GM23338 (cell line): ENCODE data around the gene ADSL. TPM values are rescaled to one million over a fixed set of nuclear protein-coding genes. Genes with fewer than 3 reads are reported as not detected.

ENCODE experiments used
- ATAC-seq: fragments of 200-7000 bp; cut with Tn5 transposase; 3 replicates; pipeline ENCODE4 v1.9.1; 2020
- DNase-seq: peaks from one replicate; pipeline ENCODE4 v3.0.0-alpha.2; 2015; ENCODE audit warnings: low spot score
- H2AFZ ChIP-seq: fragments of 200-600 bp; sonication (generic); 2 replicates; pipeline ENCODE4 v1.8.0; 2016; ENCODE audit warnings: antibody characterized with exemption, mild to moderate bottlenecking, moderate library complexity
- H3F3A ChIP-seq: fragments of 200-600 bp; sonication (generic); replicated peaks from 2 replicates; pipeline ENCODE4 v1.8.0; 2017; ENCODE audit warnings: antibody characterized with exemption, mixed run types, low read depth
- H3K27ac ChIP-seq: fragments of 200-600 bp; sonication (generic); 2 replicates; pipeline ENCODE4 v1.6.1; 2016; ENCODE audit warnings: low read depth
- H3K27me3 ChIP-seq: fragments of 200-600 bp; sonication (generic); 2 replicates; pipeline ENCODE4 v1.8.0; 2016; ENCODE audit warnings: mild to moderate bottlenecking, mixed run types, moderate library complexity; ENCODE audit not compliant: insufficient read depth
- H3K36me3 ChIP-seq: fragments of 200-600 bp; sonication (generic); 2 replicates; pipeline ENCODE4 v1.8.0; 2016; ENCODE audit warnings: mild to moderate bottlenecking; ENCODE audit not compliant: insufficient read depth
- H3K4me1 ChIP-seq: fragments of 200-600 bp; sonication (generic); 2 replicates; pipeline ENCODE4 v1.8.0; 2016; ENCODE audit warnings: mild to moderate bottlenecking, moderate library complexity; ENCODE audit not compliant: insufficient read depth
- H3K4me2 ChIP-seq: fragments of 200-600 bp; sonication (generic); 2 replicates; pipeline ENCODE4 v1.7.1; 2017; ENCODE audit warnings: mixed run types
- H3K4me3 ChIP-seq: fragments of 200-600 bp; sonication (generic); 2 replicates; pipeline ENCODE4 v1.6.1; 2016; ENCODE audit warnings: mixed run types
- H3K79me2 ChIP-seq: fragments of 200-600 bp; sonication (generic); replicated peaks from 2 replicates; pipeline ENCODE4 v1.8.0; 2017; ENCODE audit warnings: mild to moderate bottlenecking; ENCODE audit not compliant: insufficient read depth
- H3K9me2 ChIP-seq: fragments of 200-600 bp; sonication (generic); 2 replicates; pipeline ENCODE4 v1.8.0; 2017; ENCODE audit not compliant: insufficient read depth
- H4K20me1 ChIP-seq: fragments of 200-600 bp; sonication (generic); replicated peaks from 2 replicates; pipeline ENCODE4 v1.8.0; 2017; ENCODE audit warnings: mild to moderate bottlenecking; ENCODE audit not compliant: insufficient read depth
- H3K27ac Mint-ChIP-seq: 2 replicates; pipeline ENCODE4 v1.8.0; 2020; ENCODE audit warnings: inconsistent platforms, mild to moderate bottlenecking, moderate library complexity, mixed read lengths
- H3K27me3 Mint-ChIP-seq: 3 replicates; pipeline ENCODE4 v1.8.0; 2022; ENCODE audit warnings: low read depth, mild to moderate bottlenecking, moderate library complexity, mixed read lengths, inconsistent platforms; ENCODE audit not compliant: insufficient read depth, poor library complexity
- H3K36me3 Mint-ChIP-seq: 3 replicates; pipeline ENCODE4 v1.8.0; 2021; ENCODE audit warnings: low read depth, mild to moderate bottlenecking, inconsistent platforms, moderate library complexity, mixed read lengths
- H3K4me1 Mint-ChIP-seq: 3 replicates; pipeline ENCODE4 v1.8.0; 2020; ENCODE audit warnings: mild to moderate bottlenecking, inconsistent platforms, mixed read lengths
- H3K4me3 Mint-ChIP-seq: 3 replicates; pipeline ENCODE4 v1.8.0; 2021; ENCODE audit warnings: moderate library complexity, mild to moderate bottlenecking, inconsistent platforms, mixed read lengths
- H3K9me3 Mint-ChIP-seq: 3 replicates; pipeline ENCODE4 v1.8.0; 2020; ENCODE audit warnings: moderate library complexity, mild to moderate bottlenecking, inconsistent platforms, mixed read lengths
- CREB1 ChIP-seq: fragments of 250-450 bp; sonication (Bioruptor Pico); IDR thresholded peaks from 2 replicates; pipeline ENCODE4 v1.5.0; 2020; ENCODE audit warnings: low read depth, mild to moderate bottlenecking, moderate library complexity
- EZH2 ChIP-seq: fragments of 200-600 bp; sonication (generic); IDR thresholded peaks from one replicate; pipeline ENCODE4 v1.8.0; 2017; ENCODE audit warnings: antibody characterized with exemption, mild to moderate bottlenecking, low read depth; ENCODE audit not compliant: unreplicated experiment
- EZH2phosphoT487 ChIP-seq: fragments of 200-600 bp; sonication (generic); IDR thresholded peaks from one replicate; pipeline ENCODE4 v1.8.1; 2018; ENCODE audit warnings: antibody characterized with exemption; ENCODE audit not compliant: unreplicated experiment
- NANOG ChIP-seq: IDR thresholded peaks from 2 replicates; pipeline ENCODE4 v1.6.1; 2016; ENCODE audit warnings: antibody characterized with exemption, borderline replicate concordance
- POLR2AphosphoS5 ChIP-seq: IDR thresholded peaks from 2 replicates; pipeline ENCODE4 v1.6.1; 2016; ENCODE audit warnings: antibody characterized with exemption, low read depth
- REST ChIP-seq: IDR thresholded peaks from one replicate; pipeline ENCODE4 v1.6.1; 2018; ENCODE audit warnings: antibody characterized with exemption; ENCODE audit not compliant: unreplicated experiment
- STAT1 ChIP-seq: IDR thresholded peaks from one replicate; pipeline ENCODE4 v1.6.1; 2016; ENCODE audit warnings: antibody characterized with exemption; ENCODE audit not compliant: unreplicated experiment
- ZNF114 ChIP-seq: fragments of 250-450 bp; sonication (Bioruptor Pico); IDR thresholded peaks from 2 replicates; pipeline ENCODE4 v1.5.0; 2020; ENCODE audit warnings: mild to moderate bottlenecking, moderate library complexity
- polyA plus RNA-seq: library from polyadenylated mRNA; unstranded; fragments of >200 nt; fragmentation: Nextera tagmentation; extraction: Ambion mirVana; gene quantifications from 2 replicates; pipeline ENCODE4 v1.2.1, GENCODE V29; 2016
- total RNA-seq: library from RNA; depleted of rRNA; stranded (reverse); fragments of >200 nt; shearing (Covaris generic); gene quantifications from 2 replicates; pipeline ENCODE4 v1.2.3, GENCODE V29; 2014
- TF ChIP-seq, protein P1 (sequence below): IDR thresholded peaks from 2 replicates; pipeline ENCODE4 v1.6.1; 2016; ENCODE audit warnings: antibody characterized with exemption

The ADSL gene
- total and polyA plus RNA-seq, 2 experiments from 2014 or later = 120 to 232 TPM

DNA sequence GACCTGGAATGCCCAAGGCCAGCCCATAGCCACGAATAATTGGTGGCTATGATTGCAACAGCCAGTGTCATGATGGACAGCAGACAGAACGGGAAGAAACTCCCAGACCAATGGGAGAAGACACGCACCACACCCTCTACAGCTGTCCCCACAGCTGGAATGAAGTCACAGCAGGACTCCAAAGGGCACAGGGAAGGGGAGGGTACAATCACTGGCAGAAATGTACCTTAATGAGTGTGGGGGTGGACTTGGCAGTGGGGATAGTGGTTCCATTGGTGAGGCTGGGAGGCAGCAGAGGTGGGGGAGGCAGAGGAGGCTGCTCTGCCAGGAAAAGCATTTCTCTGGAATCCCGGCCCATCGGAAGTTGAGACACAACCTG, 77.0 kb downstream of the ADSL start (continued):
- TF ChIP-seq CREB1 (CRISPR knock-in tag) = no peak
- TF ChIP-seq ZNF114 (CRISPR knock-in tag) = no peak
- TF ChIP-seq STAT1 = no peak

GRCh38 chr22:40423882-40424640, 77.8 kb downstream of the ADSL start:
- DNase-seq (no peak), ATAC-seq (no peak)
- Histone ChIP-seq H3K27me3 (no peaks in the 10 kb centered on the region), H3K36me3 (no peaks in the 10 kb centered on the region), H3K9me2 (no peaks in the 10 kb centered on the region), H3K4me1 (no peaks in the 10 kb centered on the region), H4K20me1 (0 out of 2 replicates have a peak, but pooled peaks cover 4% of the 10 kb centered on the region), H2AFZ (no peak overlapping the region), H3F3A (no peaks in the 10 kb centered on the region), H3K79me2 (no peaks in the 10 kb centered on the region), H3K4me2 (no peak overlapping the region), H3K27ac (0 out of 2 replicates have a peak overlapping the region, but pooled peaks have one; percentile 39), H3K4me3 (no peak overlapping the region)
- Mint-ChIP-seq H3K9me3 (no peaks in the 10 kb centered on the region), H3K27ac (no peak overlapping the region), H3K4me3 (no peak overlapping the region), H3K27me3 (peaks cover 5% of the 10 kb centered on the region), H3K4me1 (no peaks in the 10 kb centered on the region; the same call in 2 of the 3 replicates), H3K36me3 (peaks cover 34% of the 10 kb centered on the region)
- TF ChIP-seq, protein P1, sequence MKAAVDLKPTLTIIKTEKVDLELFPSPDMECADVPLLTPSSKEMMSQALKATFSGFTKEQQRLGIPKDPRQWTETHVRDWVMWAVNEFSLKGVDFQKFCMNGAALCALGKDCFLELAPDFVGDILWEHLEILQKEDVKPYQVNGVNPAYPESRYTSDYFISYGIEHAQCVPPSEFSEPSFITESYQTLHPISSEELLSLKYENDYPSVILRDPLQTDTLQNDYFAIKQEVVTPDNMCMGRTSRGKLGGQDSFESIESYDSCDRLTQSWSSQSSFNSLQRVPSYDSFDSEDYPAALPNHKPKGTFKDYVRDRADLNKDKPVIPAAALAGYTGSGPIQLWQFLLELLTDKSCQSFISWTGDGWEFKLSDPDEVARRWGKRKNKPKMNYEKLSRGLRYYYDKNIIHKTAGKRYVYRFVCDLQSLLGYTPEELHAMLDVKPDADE = no peak
- TF ChIP-seq REST (no peak), POLR2AphosphoS5 (no peak), CREB1 (CRISPR knock-in tag) (no peak), NANOG (no peak), EZH2phosphoT487 (no peak), ZNF114 (CRISPR knock-in tag) (no peak)

- H3K4me1 ChIP-seq = no peaks in the 10 kb centered on the region
- ATAC-seq (no peak), DNase-seq (no peak)
- H3K27me3 Mint-ChIP-seq = peaks cover 5% of the 10 kb centered on the region
- H2AFZ ChIP-seq = no peak overlapping the region
- peaks cover 35% of the 10 kb centered on the region for H3K36me3 Mint-ChIP-seq
- no peaks in the 10 kb centered on the region for H3K9me2 ChIP-seq
- no peaks in the 10 kb centered on the region; the same call in 2 of the 3 replicates for H3K4me1 Mint-ChIP-seq
- no peaks in the 10 kb centered on the region for H4K20me1 ChIP-seq
- H3K27ac Mint-ChIP-seq = no peak overlapping the region
- H3K4me2 ChIP-seq = no peak overlapping the region
- no peaks in the 10 kb centered on the region; the same call in 1 of the 2 replicates for H3K36me3 ChIP-seq
- H3K4me3 ChIP-seq = no peak overlapping the region
- H3K4me3 Mint-ChIP-seq = no peak overlapping the region
- no peaks in the 10 kb centered on the region for H3F3A ChIP-seq
- H3K9me3 Mint-ChIP-seq = no peaks in the 10 kb centered on the region
- no peak overlapping the region for H3K27ac ChIP-seq
- H3K27me3 ChIP-seq = no peaks in the 10 kb centered on the region
- no peaks in the 10 kb centered on the region for H3K79me2 ChIP-seq
- TF ChIP-seq EZH2 = no peak
These were observed 78.8 kb downstream of the ADSL start for GRCh38 chr22:40425082-40425481.
